Neural progenitor cell (in vitro differentiated cells): ENCODE results near the gene ERO1B. TPM values are rescaled to one million over a fixed set of nuclear protein-coding genes. Genes with fewer than 3 reads are reported as not detected.
A peak's percentile ranks its signal among the peaks of the same experiment; 100 is the strongest.

Experiments
- DNase-seq: peaks from one replicate; pipeline ENCODE4 v3.0.0-alpha.2; 2016; ENCODE audit warnings: low spot score
- H2AFZ ChIP-seq: fragments of 200-600 bp; sonication (generic); replicated peaks from 2 replicates; pipeline ENCODE4 v1.6.1; 2016; ENCODE audit warnings: antibody characterized with exemption
- H3F3A ChIP-seq: fragments of 200-600 bp; sonication (generic); 2 replicates; pipeline ENCODE4 v1.6.1; 2016; ENCODE audit warnings: antibody characterized with exemption, low read depth
- H3K27ac ChIP-seq: fragments of 200-600 bp; sonication (generic); 2 replicates; pipeline ENCODE4 v1.5.1; 2016; ENCODE audit warnings: mild to moderate bottlenecking
- H3K27me3 ChIP-seq: fragments of 200-600 bp; sonication (generic); 2 replicates; pipeline ENCODE4 v1.6.1; 2016; ENCODE audit warnings: mild to moderate bottlenecking, moderate library complexity
- H3K36me3 ChIP-seq: fragments of 200-600 bp; sonication (generic); 2 replicates; pipeline ENCODE4 v1.5.1; 2016
- H3K4me1 ChIP-seq: fragments of 200-600 bp; sonication (generic); 2 replicates; pipeline ENCODE4 v1.6.1; 2016; ENCODE audit warnings: mixed run types
- H3K4me2 ChIP-seq: fragments of 200-600 bp; sonication (generic); 2 replicates; pipeline ENCODE4 v1.6.1; 2016
- H3K4me3 ChIP-seq: fragments of 200-600 bp; sonication (generic); 2 replicates; pipeline ENCODE4 v1.5.1; 2016
- H3K79me2 ChIP-seq: fragments of 200-600 bp; sonication (generic); 2 replicates; pipeline ENCODE4 v1.6.1; 2016; ENCODE audit warnings: low read depth
- H3K9ac ChIP-seq: fragments of 200-600 bp; sonication (generic); 2 replicates; pipeline ENCODE4 v1.6.1; 2016
- H3K9me3 ChIP-seq: fragments of 200-600 bp; sonication (generic); 2 replicates; pipeline ENCODE4 v1.5.1; 2016; ENCODE audit warnings: low read depth
- H4K20me1 ChIP-seq: fragments of 200-600 bp; sonication (generic); 2 replicates; pipeline ENCODE4 v1.6.1; 2016; ENCODE audit warnings: low read depth
- H3K27ac Mint-ChIP-seq: 3 replicates; pipeline ENCODE4 v1.8.0; 2021; ENCODE audit warnings: mixed read lengths
- H3K27me3 Mint-ChIP-seq: 2 replicates; pipeline ENCODE4 v1.8.0; 2022; ENCODE audit warnings: low read depth, mild to moderate bottlenecking, inconsistent platforms, moderate library complexity, mixed read lengths; ENCODE audit not compliant: insufficient read depth
- H3K36me3 Mint-ChIP-seq: 3 replicates; pipeline ENCODE4 v1.8.0; 2021; ENCODE audit warnings: mixed read lengths
- H3K4me1 Mint-ChIP-seq: 3 replicates; pipeline ENCODE4 v1.8.0; 2021; ENCODE audit warnings: mixed read lengths
- H3K4me3 Mint-ChIP-seq: 3 replicates; pipeline ENCODE4 v1.8.0; 2021; ENCODE audit warnings: mild to moderate bottlenecking, moderate library complexity, mixed read lengths
- H3K9me3 Mint-ChIP-seq: 3 replicates; pipeline ENCODE4 v1.8.0; 2020; ENCODE audit warnings: mixed read lengths
- EZH2 ChIP-seq: fragments of 200-600 bp; sonication (generic); IDR thresholded peaks from 2 replicates; pipeline ENCODE4 v1.6.1; 2017; ENCODE audit warnings: antibody characterized with exemption, mild to moderate bottlenecking, moderate library complexity
- EZH2phosphoT487 ChIP-seq: fragments of 200-600 bp; sonication (generic); IDR thresholded peaks from 2 replicates; pipeline ENCODE4 v1.6.1; 2017; ENCODE audit warnings: antibody characterized with exemption
- total RNA-seq: library from RNA; depleted of rRNA; stranded (reverse); fragments of >200 nt; gene quantifications from 2 replicates; pipeline ENCODE4 v1.2.3, GENCODE V29; 2015; ENCODE audit warnings: low replicate concordance
- TF ChIP-seq, protein P1 (sequence below): fragments of 200-600 bp; sonication (generic); IDR thresholded peaks from 2 replicates; pipeline ENCODE4 v1.5.1; 2017; ENCODE audit warnings: antibody characterized with exemption, mild to moderate bottlenecking

Gene ERO1B
- total RNA-seq, 1 donor from 2014 or later = 6.7 TPM

DNA sequence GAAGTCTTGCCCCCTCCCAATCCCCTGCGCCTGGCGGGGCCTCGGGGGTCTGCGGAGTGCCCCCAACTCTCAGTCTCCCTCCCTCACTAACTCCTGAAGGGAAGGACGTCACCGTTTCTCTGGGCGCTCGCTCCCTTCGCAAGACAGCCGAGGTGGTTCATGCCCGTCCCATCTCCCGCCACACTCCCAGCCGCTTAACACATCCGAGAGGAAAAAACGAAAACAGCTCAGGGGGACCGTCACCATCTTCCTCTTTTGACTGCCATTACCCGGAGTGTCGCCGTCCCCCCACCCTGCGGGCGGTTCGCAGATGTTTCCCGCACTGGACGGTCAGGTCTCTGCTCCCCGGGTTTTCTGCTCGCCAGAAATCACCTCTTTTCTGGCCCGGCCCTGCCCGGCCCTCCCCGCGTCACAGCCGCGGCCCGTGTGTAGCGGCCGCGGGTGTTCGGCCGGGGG lies 532 bp downstream of the ERO1B start:
- Mint-ChIP-seq H3K36me3 (no peaks in the 10 kb centered on the region), H3K4me1 (peaks cover 27% of the 10 kb centered on the region), H3K27ac (no peak overlapping the region), H3K9me3 (no peaks in the 10 kb centered on the region), H3K4me3 (peak overlapping the region; percentile 92), H3K27me3 (no peaks in the 10 kb centered on the region)
- Histone ChIP-seq H3K9me3 (no peaks in the 10 kb centered on the region), H4K20me1 (no peaks in the 10 kb centered on the region), H2AFZ (peak overlapping the region; percentile 96), H3K4me1 (peaks cover 21% of the 10 kb centered on the region), H3K27me3 (peaks cover 30% of the 10 kb centered on the region), H3K27ac (no peak overlapping the region), H3K36me3 (no peaks in the 10 kb centered on the region), H3K4me2 (peak overlapping the region; percentile 88), H3K9ac (no peak overlapping the region), H3K4me3 (peak overlapping the region; percentile 73), H3K79me2 (no peaks in the 10 kb centered on the region), H3F3A (peaks cover 6% of the 10 kb centered on the region)
- TF ChIP-seq EZH2 (peak; percentile 42), EZH2phosphoT487 (peak; percentile 35)
- TF ChIP-seq, protein P1, sequence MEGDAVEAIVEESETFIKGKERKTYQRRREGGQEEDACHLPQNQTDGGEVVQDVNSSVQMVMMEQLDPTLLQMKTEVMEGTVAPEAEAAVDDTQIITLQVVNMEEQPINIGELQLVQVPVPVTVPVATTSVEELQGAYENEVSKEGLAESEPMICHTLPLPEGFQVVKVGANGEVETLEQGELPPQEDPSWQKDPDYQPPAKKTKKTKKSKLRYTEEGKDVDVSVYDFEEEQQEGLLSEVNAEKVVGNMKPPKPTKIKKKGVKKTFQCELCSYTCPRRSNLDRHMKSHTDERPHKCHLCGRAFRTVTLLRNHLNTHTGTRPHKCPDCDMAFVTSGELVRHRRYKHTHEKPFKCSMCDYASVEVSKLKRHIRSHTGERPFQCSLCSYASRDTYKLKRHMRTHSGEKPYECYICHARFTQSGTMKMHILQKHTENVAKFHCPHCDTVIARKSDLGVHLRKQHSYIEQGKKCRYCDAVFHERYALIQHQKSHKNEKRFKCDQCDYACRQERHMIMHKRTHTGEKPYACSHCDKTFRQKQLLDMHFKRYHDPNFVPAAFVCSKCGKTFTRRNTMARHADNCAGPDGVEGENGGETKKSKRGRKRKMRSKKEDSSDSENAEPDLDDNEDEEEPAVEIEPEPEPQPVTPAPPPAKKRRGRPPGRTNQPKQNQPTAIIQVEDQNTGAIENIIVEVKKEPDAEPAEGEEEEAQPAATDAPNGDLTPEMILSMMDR = no peak
- DNase-seq = peak; percentile 52

DNA sequence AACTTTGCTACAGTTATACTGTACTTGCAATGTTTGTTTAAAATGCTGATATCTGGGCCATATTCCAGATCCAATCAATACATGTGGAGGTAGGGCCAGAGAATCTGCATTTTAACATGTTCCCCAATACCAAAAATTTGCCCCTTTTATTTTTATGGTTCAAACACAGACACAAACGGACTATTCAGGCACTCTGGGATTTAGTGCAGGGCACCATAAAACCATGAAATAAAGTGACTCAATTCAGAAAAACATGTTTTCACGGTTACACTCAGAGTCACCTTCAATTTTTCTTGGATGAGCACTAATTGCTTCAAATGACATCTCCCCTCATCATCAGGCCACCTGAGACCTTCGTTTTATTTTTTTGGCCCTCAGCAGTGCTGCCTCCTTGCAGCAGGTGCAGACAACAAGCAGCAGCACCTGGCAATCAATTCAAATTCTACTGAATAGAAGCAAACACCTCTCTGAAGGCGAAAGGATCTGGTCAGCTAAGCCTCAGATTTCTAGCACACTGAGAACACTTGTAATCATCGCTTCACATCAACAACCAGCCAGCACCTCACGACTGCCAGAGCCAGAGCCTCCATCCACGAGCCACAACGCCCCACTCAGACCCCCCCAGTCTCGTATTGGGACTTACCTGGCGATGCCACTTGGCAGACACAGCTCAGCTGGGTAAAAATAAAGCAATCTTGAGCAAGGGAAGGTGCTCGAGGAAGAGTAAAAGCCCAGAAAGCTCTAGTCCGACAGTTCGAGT lies 1.1 kb downstream of the ERO1B start:
- peaks cover 21% of the 10 kb centered on the region for H3K4me1 ChIP-seq
- H3K79me2 ChIP-seq = no peaks in the 10 kb centered on the region
- H2AFZ ChIP-seq = peak overlapping the region; percentile 96
- H3K4me2 ChIP-seq = peak overlapping the region; percentile 88
- H3K4me1 Mint-ChIP-seq = peaks cover 27% of the 10 kb centered on the region
- TF ChIP-seq, protein P1 = no peak
- TF ChIP-seq EZH2phosphoT487 (no peak), EZH2 (no peak)
- H3K36me3 ChIP-seq = no peaks in the 10 kb centered on the region
- H3K27me3 Mint-ChIP-seq = no peaks in the 10 kb centered on the region
- H3K27ac ChIP-seq = no peak overlapping the region
- H3K27me3 ChIP-seq = peaks cover 30% of the 10 kb centered on the region
- H3K9me3 ChIP-seq = no peaks in the 10 kb centered on the region
- H3K9me3 Mint-ChIP-seq = no peaks in the 10 kb centered on the region
- no peak overlapping the region for H3K27ac Mint-ChIP-seq
- no peaks in the 10 kb centered on the region for H4K20me1 ChIP-seq
- H3K4me3 Mint-ChIP-seq = peak overlapping the region; percentile 92
- peaks cover 6% of the 10 kb centered on the region for H3F3A ChIP-seq
- H3K4me3 ChIP-seq = peak overlapping the region; percentile 73
- H3K9ac ChIP-seq = no peak overlapping the region
- peak; percentile 38 for DNase-seq
- H3K36me3 Mint-ChIP-seq = no peaks in the 10 kb centered on the region

DNA sequence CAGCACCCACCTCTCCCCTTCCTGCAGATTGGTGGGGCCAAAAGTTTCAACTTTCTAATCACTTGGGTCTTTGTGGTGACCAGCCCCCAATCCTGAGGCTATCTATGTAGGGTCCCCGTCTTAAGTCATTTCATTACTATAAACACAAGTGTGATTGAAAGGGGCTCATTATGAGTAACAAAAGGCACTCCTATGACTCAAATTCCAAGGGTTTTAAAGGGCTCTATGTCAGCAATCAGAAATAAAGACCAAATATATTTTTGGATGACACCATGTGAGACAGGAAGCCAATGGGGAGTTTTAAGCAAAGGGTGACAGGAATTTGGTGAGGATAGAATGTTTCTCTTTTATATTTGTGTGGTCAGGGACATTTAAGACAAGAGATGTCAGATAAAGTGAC lies 6.2 kb downstream of the ERO1B start:
- Histone ChIP-seq H3K9ac (no peak overlapping the region), H3K4me3 (no peak overlapping the region), H4K20me1 (no peaks in the 10 kb centered on the region), H3K27me3 (peaks cover 7% of the 10 kb centered on the region), H3K4me2 (no peak overlapping the region), H3K27ac (no peak overlapping the region), H3K36me3 (no peaks in the 10 kb centered on the region), H2AFZ (no peak overlapping the region), H3K9me3 (no peaks in the 10 kb centered on the region), H3F3A (no peaks in the 10 kb centered on the region), H3K4me1 (no peaks in the 10 kb centered on the region), H3K79me2 (no peaks in the 10 kb centered on the region)
- Mint-ChIP-seq H3K4me3 (no peak overlapping the region), H3K27ac (no peak overlapping the region), H3K27me3 (no peaks in the 10 kb centered on the region), H3K36me3 (no peaks in the 10 kb centered on the region), H3K4me1 (peaks cover under 1% of the 10 kb centered on the region), H3K9me3 (no peaks in the 10 kb centered on the region)
- DNase-seq = no peak
- TF ChIP-seq EZH2 (no peak), EZH2phosphoT487 (no peak)
- TF ChIP-seq, protein P1 = no peak
